IMR-90 (cell line): ENCODE data around the gene U2SURP. TPM values are rescaled to one million over a fixed set of nuclear protein-coding genes. Genes with fewer than 3 reads are reported as not detected.

Experiments
- ATAC-seq: fragments of 200-7000 bp; cut with Tn5 transposase; 2 replicates; pipeline ENCODE4 v1.9.1; 2020; ENCODE audit warnings: low read depth, mild to moderate bottlenecking, moderate library complexity
- BruUV-seq: library from RNA; stranded (reverse); fragments of 400-500 nt; replicated peaks from 2 replicates; lab custom pipeline; 2021; lab: Mats Ljungman, UMichigan
- CTCF ChIA-PET: fragments of 300-600 bp; formaldehyde crosslinking; extraction: SDS; loops from one replicate; lab custom pipeline; 2021; ENCODE audit warnings: antibody characterized with exemption; lab: Yijun Ruan, JAX
- POLR2A ChIA-PET: fragments of 300-600 bp; sonication (Branson Sonifier 250); formaldehyde crosslinking; loops from one replicate; lab custom pipeline; 2022; ENCODE audit warnings: antibody characterized with exemption; ENCODE audit not compliant: unreplicated experiment; lab: Charles Lee
- DNase-seq: peaks from one replicate; pipeline ENCODE4 v3.0.0; 2013
- H2AFZ ChIP-seq: replicated peaks from 2 replicates; pipeline ENCODE3; 2013; ENCODE audit warnings: low read length, mild to moderate bottlenecking; ENCODE audit not compliant: poor library complexity
- H2AK5ac ChIP-seq: 2 replicates; pipeline ENCODE4 v1.6.1; 2013; ENCODE audit warnings: low read depth, low read length, inconsistent platforms
- H2AK9ac ChIP-seq: replicated peaks from 2 replicates; pipeline ENCODE3; 2013; ENCODE audit warnings: mild to moderate bottlenecking, low read depth, low read length, moderate library complexity; ENCODE audit not compliant: poor library complexity
- H2BK120ac ChIP-seq: 2 replicates; pipeline ENCODE4 v1.6.1; 2013; ENCODE audit warnings: low read depth, low read length, inconsistent platforms
- H2BK15ac ChIP-seq: 3 replicates; pipeline ENCODE4 v1.6.1; 2013; ENCODE audit warnings: low read depth, low read length, inconsistent platforms
- H2BK20ac ChIP-seq: 2 replicates; pipeline ENCODE4 v1.6.1; 2013; ENCODE audit warnings: low read depth, mild to moderate bottlenecking, inconsistent platforms, low read length, moderate library complexity
- H2BK5ac ChIP-seq: 2 replicates; pipeline ENCODE4 v1.6.1; 2013; ENCODE audit warnings: mild to moderate bottlenecking, low read depth, low read length, inconsistent platforms; ENCODE audit not compliant: poor library complexity, severe bottlenecking
- H3K14ac ChIP-seq: replicated peaks from 2 replicates; pipeline ENCODE4 v1.6.1; 2013; ENCODE audit warnings: low read depth, low read length, inconsistent platforms
- H3K18ac ChIP-seq: 2 replicates; pipeline ENCODE4 v1.6.1; 2013; ENCODE audit warnings: low read depth, low read length, control low read depth
- H3K23ac ChIP-seq: 2 replicates; pipeline ENCODE4 v1.6.1; 2013; ENCODE audit warnings: low read depth, low read length, inconsistent platforms
- H3K27ac ChIP-seq: 2 replicates; pipeline ENCODE4 v1.5.1; 2013; ENCODE audit warnings: mild to moderate bottlenecking, control low read depth, low read length; ENCODE audit not compliant: insufficient read depth
- H3K27me3 ChIP-seq: 2 replicates; pipeline ENCODE4 v1.6.1; 2013; ENCODE audit warnings: low read length; ENCODE audit not compliant: control insufficient read depth, insufficient read depth
- H3K36me3 ChIP-seq: 2 replicates; pipeline ENCODE4 v1.6.1; 2013; ENCODE audit warnings: low read length, mixed read lengths; ENCODE audit not compliant: control insufficient read depth, insufficient read depth
- H3K4ac ChIP-seq: 2 replicates; pipeline ENCODE4 v1.6.1; 2013; ENCODE audit warnings: low read depth, low read length, inconsistent platforms
- H3K4me1 ChIP-seq: 2 replicates; pipeline ENCODE4 v1.6.1; 2013; ENCODE audit warnings: low read length, mixed read lengths; ENCODE audit not compliant: control insufficient read depth, insufficient read depth
- H3K4me2 ChIP-seq: 2 replicates; pipeline ENCODE4 v1.6.1; 2013; ENCODE audit warnings: low read depth, mild to moderate bottlenecking, control low read depth, low read length, moderate library complexity
- H3K4me3 ChIP-seq: 2 replicates; pipeline ENCODE4 v1.5.1; 2013; ENCODE audit warnings: low read depth, mild to moderate bottlenecking, control low read depth, low read length, moderate library complexity; ENCODE audit not compliant: insufficient read depth
- H3K56ac ChIP-seq: 2 replicates; pipeline ENCODE4 v1.6.1; 2013; ENCODE audit warnings: low read length, inconsistent platforms; ENCODE audit not compliant: insufficient read depth; ENCODE audit errors: extremely low read depth
- H3K79me1 ChIP-seq, 2 experiments: 2 replicates each; pipeline ENCODE4 v1.6.1; 2013; ENCODE audit warnings: low read length in 2 of 2, inconsistent platforms in 1 of 2, low read depth in 1 of 2
- H3K9ac ChIP-seq: 2 replicates; pipeline ENCODE4 v1.6.1; 2013; ENCODE audit warnings: low read depth, low read length, control low read depth
- H3K9me1 ChIP-seq: 2 replicates; pipeline ENCODE4 v1.6.1; 2013; ENCODE audit warnings: low read length, inconsistent platforms; ENCODE audit not compliant: insufficient read depth
- H3K9me3 ChIP-seq: 2 replicates; pipeline ENCODE4 v1.6.1; 2013; ENCODE audit warnings: low read length; ENCODE audit not compliant: control insufficient read depth, insufficient read depth
- H4K20me1 ChIP-seq: 2 replicates; pipeline ENCODE4 v1.6.1; 2013; ENCODE audit warnings: low read length, inconsistent platforms; ENCODE audit not compliant: insufficient read depth
- H4K5ac ChIP-seq: 2 replicates; pipeline ENCODE4 v1.6.1; 2013; ENCODE audit warnings: mild to moderate bottlenecking, low read depth, low read length, control low read depth
- H4K8ac ChIP-seq, 2 experiments: 2 replicates each; pipeline ENCODE4 v1.6.1; 2013; ENCODE audit warnings: low read depth in 2 of 2, low read length in 2 of 2, control low read depth in 1 of 2, inconsistent platforms in 1 of 2
- H4K91ac ChIP-seq: 2 replicates; pipeline ENCODE4 v1.6.1; 2013; ENCODE audit warnings: low read depth, low read length, inconsistent platforms; ENCODE audit not compliant: insufficient read depth
- BHLHE40 ChIP-seq: fragments of 150-350 bp; IDR thresholded peaks from 2 replicates; pipeline ENCODE4 v1.6.1; 2016; ENCODE audit warnings: mild to moderate bottlenecking, low read depth, low read length
- NFE2L2 ChIP-seq: fragments of 150-350 bp; IDR thresholded peaks from 2 replicates; pipeline ENCODE4 v1.6.1; 2016; ENCODE audit warnings: low read depth, mild to moderate bottlenecking, low read length
- POLR2A ChIP-seq: IDR thresholded peaks from 2 replicates; pipeline ENCODE4 v1.6.1; 2012; ENCODE audit warnings: mild to moderate bottlenecking, low read depth, low read length
- WGBS, 2 experiments: methylation state at CpG; one replicate each; pipeline versions ENCODE4 v1.1.5 to v1.1.7; 2013; ENCODE audit warnings: missing lambda C conversion rate in 2 of 2; ENCODE audit not compliant: insufficient read length in 1 of 2; ENCODE audit errors: extremely low coverage in 2 of 2; 5-methylcytosine and 5-hydroxymethylcytosine counted together
- dilution Hi-C: fragments of 300-500 bp; cut with HindIII; formaldehyde crosslinking; loops from one replicate; pipeline ENCODE4 v1.14.3; 2018; ENCODE audit warnings: low sequenced_read_pairs; ENCODE audit not compliant: unreplicated experiment
- in situ Hi-C: fragments of 300-500 bp; cut with MboI; formaldehyde crosslinking; loops from 3 replicates; pipeline ENCODE4 v1.14.3; 2019; ENCODE audit warnings: low sequenced_read_pairs, inconsistent platforms, mixed read lengths
- intact Hi-C: fragments of 100-400 bp; cut with micrococcal nuclease; formaldehyde crosslinking; loops from 2 replicates; pipeline ENCODE4 v1.10.0; 2022
- polyA plus RNA-seq, 3 experiments: library from polyadenylated mRNA; depleted of rRNA; stranded (reverse); fragments of >200 nt; gene quantifications; 2 replicates each; pipeline ENCODE4 v1.2.3, GENCODE V29; 2012; ENCODE audit warnings: low replicate concordance in 1 of 3
- total RNA-seq: library from RNA; depleted of rRNA; stranded (reverse); fragments of >200 nt; gene quantifications from 2 replicates; pipeline ENCODE4 v1.2.3, GENCODE V29; 2012
- TF ChIP-seq, protein P1 (sequence below): fragments of 150-350 bp; IDR thresholded peaks from 2 replicates; pipeline ENCODE4 v1.6.1; 2016; ENCODE audit warnings: low read depth, mild to moderate bottlenecking, low read length, moderate library complexity, borderline replicate concordance

The U2SURP gene
- total and polyA plus RNA-seq, 2 of the 4 experiments (the other 2 are of a cell fraction) = 24.8 to 29.4 TPM

DNA sequence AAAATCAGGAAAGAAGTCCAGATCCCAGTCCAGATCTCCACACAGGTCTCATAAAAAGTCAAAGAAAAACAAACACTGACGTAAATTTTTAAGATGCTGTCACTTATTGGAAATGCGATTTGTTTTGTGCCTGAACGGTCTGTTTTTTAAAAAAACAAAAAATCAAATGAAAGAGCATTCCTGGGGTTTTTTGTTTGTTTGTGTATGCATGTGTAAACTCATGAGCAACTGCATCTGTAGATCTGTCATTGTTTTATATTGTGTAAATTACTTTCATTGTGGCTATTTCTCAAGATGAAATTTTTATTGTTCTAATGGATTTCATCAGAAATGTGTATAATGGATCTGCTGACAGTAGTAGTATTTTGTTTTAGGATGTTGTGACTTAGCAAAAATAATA lies 55.0 kb downstream of the U2SURP start:
- Histone ChIP-seq H4K5ac (no peak overlapping the region), H2BK5ac (no peak overlapping the region), H3K36me3 (peaks cover 18% of the 10 kb centered on the region), H3K9me3 (no peaks in the 10 kb centered on the region), H3K14ac (no peak overlapping the region), H3K4me1 (no peaks in the 10 kb centered on the region), H3K4ac (no peak overlapping the region), H3K27me3 (no peaks in the 10 kb centered on the region), H2BK20ac (no peak overlapping the region), H3K9me1 (no peaks in the 10 kb centered on the region), H2AFZ (no peak overlapping the region), H4K20me1 (no peaks in the 10 kb centered on the region), H2BK15ac (no peak overlapping the region), H3K4me3 (no peak overlapping the region), H4K8ac (no peak overlapping the region), H3K9ac (no peak overlapping the region), H2BK120ac (no peak overlapping the region), H3K56ac (no peak overlapping the region), H3K23ac (no peak overlapping the region), H2AK9ac (no peak overlapping the region), H4K91ac (no peak overlapping the region), H3K18ac (no peak overlapping the region), H3K79me1 (no peaks in the 10 kb centered on the region), H3K27ac (no peak overlapping the region), H2AK5ac (no peak overlapping the region), H3K4me2 (no peak overlapping the region)
- in situ Hi-C loops (no loop called here), dilution Hi-C loops (no loop called here), intact Hi-C loops (loop anchor here (5.0 kb wide), 1 partner anchor 34 kb away; no protein-coding TSS in a partner anchor)
- ATAC-seq = no peak
- POLR2A ChIA-PET = no interaction called here
- no CpG with 5 or more reads among the region's 3 CpGs for WGBS, 2 experiments
- CTCF ChIA-PET = interaction anchor here (1.6 kb wide), 1 partner anchor 8 kb away, joined by 4 read pairs; no protein-coding TSS in a partner anchor
- no TSS peak for BruUV-seq
- TF ChIP-seq, protein P1, sequence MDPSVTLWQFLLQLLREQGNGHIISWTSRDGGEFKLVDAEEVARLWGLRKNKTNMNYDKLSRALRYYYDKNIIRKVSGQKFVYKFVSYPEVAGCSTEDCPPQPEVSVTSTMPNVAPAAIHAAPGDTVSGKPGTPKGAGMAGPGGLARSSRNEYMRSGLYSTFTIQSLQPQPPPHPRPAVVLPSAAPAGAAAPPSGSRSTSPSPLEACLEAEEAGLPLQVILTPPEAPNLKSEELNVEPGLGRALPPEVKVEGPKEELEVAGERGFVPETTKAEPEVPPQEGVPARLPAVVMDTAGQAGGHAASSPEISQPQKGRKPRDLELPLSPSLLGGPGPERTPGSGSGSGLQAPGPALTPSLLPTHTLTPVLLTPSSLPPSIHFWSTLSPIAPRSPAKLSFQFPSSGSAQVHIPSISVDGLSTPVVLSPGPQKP = no peak
- TF ChIP-seq NFE2L2 (no peak), POLR2A (no peak), BHLHE40 (no peak)
- DNase-seq = no peak
